GM10847 (cell line): Measurements from ENCODE around the gene DLG4.

Experiments
- POLR2A ChIP-seq: IDR thresholded peaks from 2 replicates; pipeline ENCODE4 v1.6.1; 2011; ENCODE audit not compliant: insufficient read length; ENCODE audit errors: extremely low read depth

The DLG4 gene

GRCh38 chr17:7174603-7175326 lies 44.9 kb downstream of the DLG4 start:
- no peak for TF ChIP-seq POLR2A

- no peak for TF ChIP-seq POLR2A
Measured at GRCh38 chr17:7173687-7174602, 45.7 kb downstream of the DLG4 start.

- TF ChIP-seq POLR2A = no peak
Measured at GRCh38 chr17:7167832-7168231, 51.8 kb downstream of the DLG4 start.

GRCh38 chr17:7166873-7167272 lies 52.8 kb downstream of the DLG4 start:
- TF ChIP-seq POLR2A = no peak

- TF ChIP-seq POLR2A = no peak
Measured at GRCh38 chr17:7156342-7156940, 63.2 kb downstream of the DLG4 start.

- no peak for TF ChIP-seq POLR2A
Measured at GRCh38 chr17:7147772-7148171, 71.9 kb downstream of the DLG4 start.

- TF ChIP-seq POLR2A = no peak
Measured at GRCh38 chr17:7146115-7146514, 73.5 kb downstream of the DLG4 start.

- TF ChIP-seq POLR2A = no peak
Measured at GRCh38 chr17:7144213-7144612, 75.4 kb downstream of the DLG4 start.

GRCh38 chr17:7141824-7142223 lies 77.8 kb downstream of the DLG4 start:
- TF ChIP-seq POLR2A = no peak

GRCh38 chr17:7139400-7139799 lies 80.2 kb downstream of the DLG4 start:
- TF ChIP-seq POLR2A = no peak

GRCh38 chr17:7138800-7139381 lies 80.7 kb downstream of the DLG4 start:
- no peak for TF ChIP-seq POLR2A

- no peak for TF ChIP-seq POLR2A
Measured at GRCh38 chr17:7137171-7137943, 82.3 kb downstream of the DLG4 start.
